GM12864 (cell line): ENCODE results near the gene STKLD1.
A peak's percentile ranks its signal among the peaks of the same experiment; 100 is the strongest.

Experiments
- DNase-seq: peaks from one replicate; pipeline ENCODE4 v3.0.0-alpha.2; 2011; ENCODE audit warnings: low read depth
- H3K4me3 ChIP-seq: 2 replicates; pipeline ENCODE4 v1.5.1; 2011; ENCODE audit warnings: mild to moderate bottlenecking, low read depth, low read length, control low read depth
- TF ChIP-seq, protein P1 (sequence below): IDR thresholded peaks from 2 replicates; pipeline ENCODE4 v1.5.1; 2011; ENCODE audit warnings: low read depth, mild to moderate bottlenecking, moderate library complexity, low read length, control low read depth, inconsistent platforms; ENCODE audit errors: missing control alignments

STKLD1 gene

DNA sequence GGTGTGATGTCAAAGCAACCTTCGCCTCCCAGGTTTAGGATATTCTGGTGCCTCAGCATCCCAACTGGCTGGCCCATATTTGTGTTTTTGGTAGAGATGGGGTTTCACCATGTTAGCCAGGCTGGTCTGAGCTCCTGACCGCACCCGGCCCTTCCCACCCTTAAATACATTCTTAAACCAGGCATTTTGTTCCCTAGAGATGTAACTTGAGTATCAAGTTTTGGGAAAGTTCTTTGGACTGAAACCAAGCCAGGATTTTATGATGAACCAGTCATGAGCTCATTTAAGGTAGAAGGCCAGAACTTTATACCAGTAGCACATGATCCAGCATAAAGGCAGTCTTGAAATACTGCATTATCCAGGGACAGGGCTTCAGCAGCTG, 24.6 kb upstream of the STKLD1 start:
- no peak for DNase-seq
- TF ChIP-seq, protein P1, sequence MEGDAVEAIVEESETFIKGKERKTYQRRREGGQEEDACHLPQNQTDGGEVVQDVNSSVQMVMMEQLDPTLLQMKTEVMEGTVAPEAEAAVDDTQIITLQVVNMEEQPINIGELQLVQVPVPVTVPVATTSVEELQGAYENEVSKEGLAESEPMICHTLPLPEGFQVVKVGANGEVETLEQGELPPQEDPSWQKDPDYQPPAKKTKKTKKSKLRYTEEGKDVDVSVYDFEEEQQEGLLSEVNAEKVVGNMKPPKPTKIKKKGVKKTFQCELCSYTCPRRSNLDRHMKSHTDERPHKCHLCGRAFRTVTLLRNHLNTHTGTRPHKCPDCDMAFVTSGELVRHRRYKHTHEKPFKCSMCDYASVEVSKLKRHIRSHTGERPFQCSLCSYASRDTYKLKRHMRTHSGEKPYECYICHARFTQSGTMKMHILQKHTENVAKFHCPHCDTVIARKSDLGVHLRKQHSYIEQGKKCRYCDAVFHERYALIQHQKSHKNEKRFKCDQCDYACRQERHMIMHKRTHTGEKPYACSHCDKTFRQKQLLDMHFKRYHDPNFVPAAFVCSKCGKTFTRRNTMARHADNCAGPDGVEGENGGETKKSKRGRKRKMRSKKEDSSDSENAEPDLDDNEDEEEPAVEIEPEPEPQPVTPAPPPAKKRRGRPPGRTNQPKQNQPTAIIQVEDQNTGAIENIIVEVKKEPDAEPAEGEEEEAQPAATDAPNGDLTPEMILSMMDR: no peak
- no peak overlapping the region for H3K4me3 ChIP-seq

DNA sequence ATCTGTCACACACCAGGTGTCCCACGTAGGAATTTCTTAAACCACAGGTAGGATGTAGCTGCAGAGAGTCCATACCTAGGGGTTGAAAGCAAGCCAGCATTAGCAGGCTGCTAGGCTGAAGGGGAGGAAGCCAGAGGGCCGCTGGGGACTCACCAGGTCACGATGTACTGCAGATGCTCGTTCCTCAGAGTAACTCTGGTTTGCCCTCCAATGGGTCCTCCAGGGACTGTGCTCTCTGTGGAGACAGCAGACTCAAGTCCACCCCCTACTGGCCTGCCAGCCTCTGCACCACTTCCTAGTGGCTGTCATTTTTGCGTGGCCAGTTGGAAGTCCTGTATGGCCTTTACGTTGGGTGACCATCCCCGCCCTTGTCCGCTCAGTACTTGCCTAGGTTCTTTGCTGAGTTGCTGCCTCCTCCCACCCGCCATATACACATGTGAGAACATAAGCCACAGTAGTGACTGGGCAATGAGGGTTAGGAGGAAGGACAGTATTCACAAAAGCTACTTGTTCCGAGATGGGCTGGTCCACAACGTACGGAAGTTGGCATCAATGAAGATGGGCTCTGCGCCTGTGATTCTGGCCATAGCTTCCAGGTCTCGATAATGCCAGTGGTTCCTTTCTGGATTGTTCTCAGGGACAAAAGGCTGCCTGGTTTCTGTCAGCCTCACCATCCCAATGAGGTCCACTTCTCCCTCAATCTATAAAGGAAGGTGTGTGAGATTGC, 24.1 kb upstream of the STKLD1 start:
- DNase-seq: no peak
- TF ChIP-seq, protein P1: peak; percentile 72
- H3K4me3 ChIP-seq: no peak overlapping the region

DNA sequence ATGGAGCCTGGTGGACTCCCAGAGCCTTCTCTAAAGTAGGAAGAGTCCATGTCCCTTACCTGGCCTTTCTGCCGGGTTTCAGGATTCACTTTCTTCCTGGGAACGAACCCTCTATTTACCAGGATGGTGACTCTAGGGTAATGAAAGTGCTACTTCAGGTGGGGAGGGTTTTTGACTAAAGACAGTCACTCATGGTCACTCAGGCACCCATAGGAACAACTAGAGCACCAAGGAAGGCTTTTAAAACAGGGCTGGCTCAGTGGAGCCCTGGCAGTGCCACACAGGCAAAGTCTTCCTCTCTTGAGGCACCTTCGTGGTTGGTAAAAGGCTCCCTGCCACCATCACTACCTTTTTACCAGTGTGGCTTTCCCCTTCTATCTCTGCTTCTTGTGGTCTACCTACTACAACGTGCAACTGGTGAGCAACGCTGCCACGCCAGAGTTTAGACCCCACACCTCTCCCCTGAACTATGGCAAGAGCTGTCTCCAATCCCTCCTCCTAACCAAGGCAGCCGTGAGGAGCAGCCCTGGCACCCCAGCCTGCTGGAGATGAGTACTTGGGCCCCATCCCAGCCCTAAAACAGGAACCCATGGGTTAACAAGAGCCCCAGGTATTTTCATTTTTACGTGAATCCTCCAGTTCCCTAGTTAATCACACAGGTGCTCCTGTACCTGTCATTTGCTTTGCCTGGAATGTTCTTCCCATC, 23.4 kb upstream of the STKLD1 start:
- no peak for DNase-seq
- TF ChIP-seq, protein P1: no peak

DNA sequence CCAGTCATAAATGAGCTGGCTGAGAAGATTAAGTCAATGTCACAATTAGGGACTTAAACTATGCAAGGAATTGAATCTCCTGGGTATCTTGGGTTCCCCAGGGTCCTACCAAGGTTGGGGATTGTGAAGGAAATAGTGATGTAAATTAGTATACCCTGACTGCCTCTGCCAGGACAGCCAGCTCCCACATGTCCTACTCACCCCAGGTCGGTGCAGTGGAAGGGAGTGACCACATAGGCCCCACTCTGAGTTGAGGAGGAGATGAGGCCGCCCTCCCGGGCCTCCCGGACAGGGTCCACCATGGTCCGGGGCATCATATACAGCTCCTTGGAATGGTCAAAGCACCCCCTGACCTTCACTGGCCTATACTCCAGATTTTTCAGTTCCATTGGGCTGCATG, 22.6 kb upstream of the STKLD1 start:
- no peak for DNase-seq
- no peak overlapping the region for H3K4me3 ChIP-seq

More for the DNA sequence above, 23.4 kb upstream of the STKLD1 start:
- no peak overlapping the region for H3K4me3 ChIP-seq

DNA sequence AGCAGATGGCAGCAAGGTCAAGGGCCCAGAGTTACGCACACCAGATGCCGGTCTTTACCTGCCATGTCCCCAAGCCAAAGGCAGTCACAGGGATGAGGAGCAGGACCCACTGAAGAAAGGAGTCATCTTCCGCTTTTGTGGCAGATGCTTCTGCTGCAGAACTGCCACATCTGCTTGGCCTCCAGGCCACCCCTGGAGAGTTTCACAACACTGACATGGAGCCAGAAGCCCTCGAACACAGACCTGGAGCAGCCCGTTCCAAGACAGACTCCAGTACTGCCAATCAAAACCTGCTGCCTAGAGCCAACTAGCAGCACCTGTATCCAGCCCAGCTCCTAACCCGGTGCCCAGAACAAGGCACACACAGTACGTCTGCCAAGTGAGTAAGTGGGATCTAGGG, 21.4 kb upstream of the STKLD1 start:
- TF ChIP-seq, protein P1: no peak
- H3K4me3 ChIP-seq: no peak overlapping the region
- DNase-seq: no peak

More for the DNA sequence above, 22.6 kb upstream of the STKLD1 start:
- TF ChIP-seq, protein P1: no peak

DNA sequence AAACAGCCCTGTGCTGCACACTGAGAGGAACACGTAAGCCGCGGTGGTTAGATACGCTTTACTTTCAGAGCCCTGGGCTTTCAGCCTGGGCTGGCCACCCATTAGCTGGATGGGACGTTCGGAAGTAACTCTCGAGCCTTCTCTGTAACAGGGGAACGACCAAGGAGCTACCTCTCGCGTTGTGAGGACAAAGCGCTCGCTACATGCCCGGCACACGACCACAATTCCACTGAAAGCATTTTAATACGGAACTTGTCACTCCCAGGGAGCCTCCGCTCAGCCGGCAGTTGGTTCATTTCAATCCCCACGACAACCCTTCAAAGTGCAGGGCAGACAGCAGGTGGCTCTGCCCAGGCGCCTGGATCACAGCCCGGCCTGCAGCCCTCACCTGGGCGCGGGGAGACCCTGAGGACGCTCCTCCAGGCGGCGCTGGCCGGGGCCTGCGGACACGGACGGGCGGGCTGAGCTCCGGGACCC, 20.2 kb upstream of the STKLD1 start:
- DNase-seq: no peak
- TF ChIP-seq, protein P1: no peak
- peak overlapping the region; percentile 61 for H3K4me3 ChIP-seq
